Stimulated activated CD4-positive, alpha-beta T cell treated with anti-CD3 and anti-CD28 coated beads, Interleukin-1b, Interleukin-23, amount 100 ng/mL, for 48 hours (primary cell): ENCODE data around the gene AKAP10.
"Not testable (repeated sequence)": the region's sequence is repeated elsewhere in the genome, so short reads cannot be mapped to it uniquely, and the experiment has no call there.

Source experiments
- DNase-seq: peaks from one replicate; pipeline ENCODE4 v3.0.0-alpha.2; 2020

The AKAP10 gene

GRCh38 chr17:19977293-19978208 is at the start of gene AKAP10:
Gene AKAP10 (minus strand): TSS chr17:19977828. CDS start chr17:19977679, 149 bp downstream.
- peak; percentile 94 for DNase-seq

- DNase-seq = no peak
Measured at GRCh38 chr17:20026960-20027359, 49.3 kb upstream of the AKAP10 start.

- DNase-seq = no peak
Measured at GRCh38 chr17:20022701-20023100, 45.1 kb upstream of the AKAP10 start.

GRCh38 chr17:20016475-20016992 is 38.9 kb upstream of the AKAP10 start:
- DNase-seq = not testable (repeated sequence)

GRCh38 chr17:20012017-20012536 is 34.4 kb upstream of the AKAP10 start:
- no peak for DNase-seq

- DNase-seq = no peak
Measured at GRCh38 chr17:20010936-20011335, 33.3 kb upstream of the AKAP10 start.

GRCh38 chr17:20010099-20010863 is 32.7 kb upstream of the AKAP10 start:
- DNase-seq = no peak

- peak; percentile 85 for DNase-seq
Measured at GRCh38 chr17:20009302-20010098, 31.9 kb upstream of the AKAP10 start, which contains the start of gene SPECC1. Gene SPECC1 (plus strand): TSS chr17:20009359. CDS start chr17:20096652, 87,293 bp downstream.

GRCh38 chr17:20009052-20009301 is 31.3 kb upstream of the AKAP10 start:
- no peak for DNase-seq

GRCh38 chr17:20008242-20009051 is 30.8 kb upstream of the AKAP10 start:
- DNase-seq = no peak

- no peak for DNase-seq
Measured at GRCh38 chr17:19996502-19996901, 18.9 kb upstream of the AKAP10 start.

GRCh38 chr17:19996086-19996485 is 18.5 kb upstream of the AKAP10 start:
- no peak for DNase-seq

- DNase-seq = peak; percentile 78
Measured at GRCh38 chr17:19992803-19993713, 15.4 kb upstream of the AKAP10 start.

GRCh38 chr17:19991252-19991885 is 13.7 kb upstream of the AKAP10 start:
- DNase-seq = no peak

- DNase-seq = no peak
Measured at GRCh38 chr17:19987897-19988296, 10.3 kb upstream of the AKAP10 start.

GRCh38 chr17:19986941-19987861 is 9.6 kb upstream of the AKAP10 start:
- no peak for DNase-seq

- DNase-seq = no peak
Measured at GRCh38 chr17:19979917-19980770, 2.5 kb upstream of the AKAP10 start.

GRCh38 chr17:19978805-19979211 is 1.2 kb upstream of the AKAP10 start:
- no peak for DNase-seq
